A549 (cell line): ENCODE data around the gene PRDM15. TPM values are rescaled to one million over a fixed set of nuclear protein-coding genes. Genes with fewer than 3 reads are reported as not detected.

Experiments
- ATAC-seq, 2 experiments: fragments of 200-7000 bp in 1 of 2; fragments of >200 bp in 1 of 2; cut with Nextera tagmentation in 1 of 2; cut with Tn5 transposase in 1 of 2; 3 replicates each; pipeline versions ENCODE4 v1.8.0 to v1.9.1; 2018 to 2020; ENCODE audit warnings: mild to moderate bottlenecking in 1 of 2, moderate library complexity in 1 of 2
- CTCF ChIA-PET: fragments of 300-600 bp; sonication (Branson Sonifier 250); formaldehyde crosslinking; extraction: SDS; loops from one replicate; lab custom pipeline; 2021; ENCODE audit warnings: antibody characterized with exemption, inconsistent platforms; lab: Yijun Ruan, JAX
- POLR2A ChIA-PET: fragments of 350-600 bp; formaldehyde crosslinking; extraction: SDS; loops from one replicate; lab custom pipeline; 2021; ENCODE audit warnings: antibody characterized with exemption, inconsistent platforms; lab: Yijun Ruan, JAX
- DNase-seq, 2 experiments: peaks; one replicate each; pipeline versions ENCODE4 v3.0.0 to v3.0.0-alpha.2; 2011 to 2016; ENCODE audit warnings: low read depth in 1 of 2, low spot score in 1 of 2
- FAIRE-seq: peaks from 2 replicates; lab custom pipeline; 2011; peaks lifted over from hg19 to GRCh38; lab: Jason Lieb, UNC
- H3K27ac ChIP-seq, 2 experiments: fragments of >200 bp; sonication (Bioruptor Twin); formaldehyde crosslinking; 3 replicates each; pipeline ENCODE4 v1.5.1; 2016 to 2017
- H3K4me1 ChIP-seq: fragments of >200 bp; sonication (Bioruptor Twin); formaldehyde crosslinking; 3 replicates; pipeline ENCODE4 v1.6.1; 2016
- H3K4me2 ChIP-seq: fragments of >200 bp; sonication (Bioruptor Twin); formaldehyde crosslinking; 3 replicates; pipeline ENCODE4 v1.6.1; 2016
- H3K4me3 ChIP-seq: fragments of >200 bp; sonication (Bioruptor Twin); formaldehyde crosslinking; 3 replicates; pipeline ENCODE4 v1.5.1; 2016
- H3K9me3 ChIP-seq: fragments of >200 bp; sonication (Bioruptor Twin); formaldehyde crosslinking; 3 replicates; pipeline ENCODE4 v1.6.1; 2016
- CHD2 ChIP-seq: fragments of 150-350 bp; IDR thresholded peaks from 2 replicates; pipeline ENCODE4 v1.6.1; 2014; ENCODE audit warnings: low read length; ENCODE audit not compliant: partially characterized antibody
- CHD4 ChIP-seq: fragments of 200-600 bp; sonication (generic); IDR thresholded peaks from 2 replicates; pipeline ENCODE4 v1.6.1; 2016; ENCODE audit warnings: antibody characterized with exemption, mild to moderate bottlenecking, borderline replicate concordance
- EHF ChIP-seq: fragments of 250-450 bp; sonication (Bioruptor Pico); IDR thresholded peaks from 2 replicates; pipeline ENCODE4 v1.5.0; 2020; ENCODE audit warnings: mild to moderate bottlenecking
- FOSB ChIP-seq: fragments of 250-450 bp; sonication (Bioruptor Pico); IDR thresholded peaks from 2 replicates; pipeline ENCODE4 v1.5.0; 2020; ENCODE audit warnings: mild to moderate bottlenecking, moderate library complexity
- GATA3 ChIP-seq: IDR thresholded peaks from 2 replicates; pipeline ENCODE4 v1.6.1; 2012; ENCODE audit warnings: borderline replicate concordance
- HOXA7 ChIP-seq: fragments of 250-450 bp; sonication (Bioruptor Pico); IDR thresholded peaks from 2 replicates; pipeline ENCODE4 v1.5.0; 2020; ENCODE audit warnings: mild to moderate bottlenecking, moderate library complexity
- HOXB5 ChIP-seq: fragments of 250-450 bp; sonication (Bioruptor Pico); IDR thresholded peaks from 2 replicates; pipeline ENCODE4 v1.5.0; 2020; ENCODE audit warnings: mild to moderate bottlenecking, moderate library complexity
- JUNB ChIP-seq: fragments of >200 bp; sonication (Bioruptor Twin); formaldehyde crosslinking; IDR thresholded peaks from 2 replicates; pipeline ENCODE4 v1.6.1; 2016
- NFE2L2 ChIP-seq: fragments of 150-350 bp; conservative IDR thresholded peaks from 2 replicates; pipeline ENCODE4 v1.6.1; 2014; ENCODE audit warnings: low read length
- RAD21 ChIP-seq, 2 experiments: fragments of >200 bp in 1 of 2; sonication (Bioruptor Twin) in 1 of 2; formaldehyde crosslinking in 1 of 2; IDR thresholded peaks in 1 of 2; conservative IDR thresholded peaks in 1 of 2; 2 replicates in 1 of 2; 3 replicates in 1 of 2; pipeline ENCODE4 v1.6.1; 2012 to 2018; ENCODE audit warnings: inconsistent platforms in 1 of 2
- SMC3 ChIP-seq: fragments of >200 bp; sonication (Bioruptor Twin); formaldehyde crosslinking; IDR thresholded peaks from 3 replicates; pipeline ENCODE4 v1.6.1; 2018; ENCODE audit warnings: inconsistent platforms
- TFCP2L1 ChIP-seq: fragments of 250-450 bp; sonication (Bioruptor Pico); IDR thresholded peaks from 2 replicates; pipeline ENCODE4 v1.5.0; 2021; ENCODE audit warnings: mild to moderate bottlenecking
- ZC3H11A ChIP-seq: fragments of 450-650 bp; IDR thresholded peaks from 2 replicates; pipeline ENCODE4 v1.6.1; 2014; ENCODE audit warnings: antibody characterized with exemption, mild to moderate bottlenecking
- WGBS: methylation state at CpG from one replicate; pipeline ENCODE4 v1.1.6; 2017; ENCODE audit errors: missing lambda C conversion rate; 5-methylcytosine and 5-hydroxymethylcytosine counted together
- polyA plus RNA-seq, 4 experiments: library from polyadenylated mRNA; depleted of rRNA in 3 of 4; stranded (reverse); fragments of >200 nt; fragmentation: RNase III in 1 of 4; extraction: RNeasy Plus Mini Kit Qiagen cat#74134 plus additional on column Dnase treatment in 1 of 4; gene quantifications; 2 replicates in 3 of 4; 3 replicates in 1 of 4; pipeline ENCODE4 v1.2.3, GENCODE V29; 2011 to 2017
- TF ChIP-seq, protein P1 (sequence below): fragments of 200-600 bp; sonication (generic); IDR thresholded peaks from 2 replicates; pipeline ENCODE4 v1.6.1; 2016; ENCODE audit warnings: antibody characterized with exemption, mild to moderate bottlenecking, moderate library complexity
- TF ChIP-seq, protein P2 (sequence below): fragments of 150-350 bp; IDR thresholded peaks from 2 replicates; pipeline ENCODE4 v1.6.1; 2014; ENCODE audit warnings: low read depth, mild to moderate bottlenecking, low read length
- TF ChIP-seq, protein P3 (sequence below): fragments of >200 bp; sonication (Bioruptor Twin); formaldehyde crosslinking; IDR thresholded peaks from 3 replicates; pipeline ENCODE4 v1.5.1; 2016
- TF ChIP-seq, protein P4 (sequence below): fragments of >200 bp; sonication (Bioruptor Twin); formaldehyde crosslinking; IDR thresholded peaks from 3 replicates; pipeline ENCODE4 v1.6.1; 2016

The PRDM15 gene
- polyA plus RNA-seq, 2 of the 4 experiments (the other 2 are of a cell fraction) = 4.5 to 6.1 TPM

DNA sequence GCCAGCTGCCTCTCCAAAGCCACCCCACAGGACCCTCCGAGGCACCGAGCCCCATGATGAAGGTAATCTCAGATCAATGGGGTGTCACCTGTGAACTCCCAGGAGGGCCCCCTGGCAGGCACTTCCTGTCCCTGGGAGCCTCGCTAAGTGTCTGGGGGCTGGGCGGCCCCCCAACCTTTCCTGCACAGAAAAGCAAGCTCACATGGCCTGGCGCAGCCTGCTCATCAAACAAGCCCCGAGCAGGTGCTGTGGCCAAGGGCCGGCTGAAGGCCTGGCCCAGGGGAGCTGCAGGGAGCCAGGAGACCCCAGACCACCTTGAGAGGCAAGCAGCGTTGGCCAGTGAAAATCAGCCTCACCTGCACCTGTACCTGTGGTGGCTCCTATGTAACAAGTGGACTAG is 115.1 kb downstream of the PRDM15 start (continued):
- no peak for TF ChIP-seq GATA3

DNA sequence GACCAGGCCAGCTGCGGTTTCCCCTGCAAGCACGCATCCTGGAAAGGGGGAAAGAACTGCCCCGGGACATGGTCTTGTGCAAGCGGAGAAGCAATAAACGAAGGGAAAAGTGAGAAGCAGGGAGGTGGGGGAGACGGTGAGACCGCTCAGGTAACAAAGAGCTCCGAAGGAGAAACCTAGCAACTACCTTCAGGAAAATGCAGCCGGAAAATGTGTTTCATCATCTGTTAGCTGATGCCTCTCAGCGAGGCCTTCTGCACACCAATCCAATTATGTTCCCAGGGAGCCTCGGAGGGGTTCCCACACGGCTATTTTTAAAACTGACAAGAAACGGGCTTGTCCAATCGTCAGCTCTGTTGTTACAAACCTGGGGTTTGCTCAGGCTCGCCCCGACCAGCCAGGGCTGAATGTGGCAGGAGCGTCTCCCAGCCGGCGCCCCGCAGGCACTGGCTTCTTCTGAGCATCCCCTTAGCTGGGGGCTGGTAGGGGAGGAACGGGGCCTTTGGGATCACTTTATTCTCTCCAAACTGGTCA is 115.7 kb downstream of the PRDM15 start:
- H3K4me1 ChIP-seq = peaks cover 64% of the 10 kb centered on the region
- POLR2A ChIA-PET = interaction anchor here (1.8 kb wide), 1 partner anchor 85 kb away, joined by 7 read pairs; no protein-coding TSS in a partner anchor

DNA sequence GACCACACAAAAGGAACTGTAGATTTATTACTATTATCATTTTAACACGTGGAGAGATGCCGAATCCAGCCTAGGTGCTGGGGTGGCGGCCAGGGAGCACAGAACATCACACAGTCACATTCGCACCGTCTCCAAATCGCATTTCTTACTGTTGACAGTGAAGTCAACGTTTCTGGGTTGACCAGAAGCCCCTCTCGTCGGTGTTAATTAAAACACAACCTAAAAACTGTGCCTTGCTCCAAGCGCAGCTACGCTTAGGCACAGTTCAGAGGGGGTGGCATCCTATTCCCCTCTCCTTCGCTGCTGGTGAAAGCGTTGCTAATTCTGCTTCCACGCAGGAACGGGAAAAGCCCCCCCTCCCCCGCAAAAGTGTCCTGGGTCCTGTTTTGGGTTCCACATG is 116.4 kb downstream of the PRDM15 start:
- no peak for FAIRE-seq
- no peak for ATAC-seq
- no peak for DNase-seq
- Histone ChIP-seq H3K9me3 (no peaks in the 10 kb centered on the region), H3K4me1 (peaks cover 65% of the 10 kb centered on the region), H3K4me3 (no peak overlapping the region), H3K4me2 (peak overlapping the region; percentile 99), H3K27ac (peak overlapping the region; percentile 88 to 92)
- no peak for TF ChIP-seq NFE2L2
- TF ChIP-seq HOXB5 (CRISPR knock-in tag) = no peak
- TF ChIP-seq SMC3 = no peak
- TF ChIP-seq, protein P1, sequence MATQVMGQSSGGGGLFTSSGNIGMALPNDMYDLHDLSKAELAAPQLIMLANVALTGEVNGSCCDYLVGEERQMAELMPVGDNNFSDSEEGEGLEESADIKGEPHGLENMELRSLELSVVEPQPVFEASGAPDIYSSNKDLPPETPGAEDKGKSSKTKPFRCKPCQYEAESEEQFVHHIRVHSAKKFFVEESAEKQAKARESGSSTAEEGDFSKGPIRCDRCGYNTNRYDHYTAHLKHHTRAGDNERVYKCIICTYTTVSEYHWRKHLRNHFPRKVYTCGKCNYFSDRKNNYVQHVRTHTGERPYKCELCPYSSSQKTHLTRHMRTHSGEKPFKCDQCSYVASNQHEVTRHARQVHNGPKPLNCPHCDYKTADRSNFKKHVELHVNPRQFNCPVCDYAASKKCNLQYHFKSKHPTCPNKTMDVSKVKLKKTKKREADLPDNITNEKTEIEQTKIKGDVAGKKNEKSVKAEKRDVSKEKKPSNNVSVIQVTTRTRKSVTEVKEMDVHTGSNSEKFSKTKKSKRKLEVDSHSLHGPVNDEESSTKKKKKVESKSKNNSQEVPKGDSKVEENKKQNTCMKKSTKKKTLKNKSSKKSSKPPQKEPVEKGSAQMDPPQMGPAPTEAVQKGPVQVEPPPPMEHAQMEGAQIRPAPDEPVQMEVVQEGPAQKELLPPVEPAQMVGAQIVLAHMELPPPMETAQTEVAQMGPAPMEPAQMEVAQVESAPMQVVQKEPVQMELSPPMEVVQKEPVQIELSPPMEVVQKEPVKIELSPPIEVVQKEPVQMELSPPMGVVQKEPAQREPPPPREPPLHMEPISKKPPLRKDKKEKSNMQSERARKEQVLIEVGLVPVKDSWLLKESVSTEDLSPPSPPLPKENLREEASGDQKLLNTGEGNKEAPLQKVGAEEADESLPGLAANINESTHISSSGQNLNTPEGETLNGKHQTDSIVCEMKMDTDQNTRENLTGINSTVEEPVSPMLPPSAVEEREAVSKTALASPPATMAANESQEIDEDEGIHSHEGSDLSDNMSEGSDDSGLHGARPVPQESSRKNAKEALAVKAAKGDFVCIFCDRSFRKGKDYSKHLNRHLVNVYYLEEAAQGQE = no peak
- no peak for TF ChIP-seq TFCP2L1 (CRISPR knock-in tag)
- TF ChIP-seq, protein P2, sequence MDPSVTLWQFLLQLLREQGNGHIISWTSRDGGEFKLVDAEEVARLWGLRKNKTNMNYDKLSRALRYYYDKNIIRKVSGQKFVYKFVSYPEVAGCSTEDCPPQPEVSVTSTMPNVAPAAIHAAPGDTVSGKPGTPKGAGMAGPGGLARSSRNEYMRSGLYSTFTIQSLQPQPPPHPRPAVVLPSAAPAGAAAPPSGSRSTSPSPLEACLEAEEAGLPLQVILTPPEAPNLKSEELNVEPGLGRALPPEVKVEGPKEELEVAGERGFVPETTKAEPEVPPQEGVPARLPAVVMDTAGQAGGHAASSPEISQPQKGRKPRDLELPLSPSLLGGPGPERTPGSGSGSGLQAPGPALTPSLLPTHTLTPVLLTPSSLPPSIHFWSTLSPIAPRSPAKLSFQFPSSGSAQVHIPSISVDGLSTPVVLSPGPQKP = no peak
- TF ChIP-seq HOXA7 (CRISPR knock-in tag) = no peak
- TF ChIP-seq EHF (CRISPR knock-in tag) = no peak
- TF ChIP-seq, protein P3, sequence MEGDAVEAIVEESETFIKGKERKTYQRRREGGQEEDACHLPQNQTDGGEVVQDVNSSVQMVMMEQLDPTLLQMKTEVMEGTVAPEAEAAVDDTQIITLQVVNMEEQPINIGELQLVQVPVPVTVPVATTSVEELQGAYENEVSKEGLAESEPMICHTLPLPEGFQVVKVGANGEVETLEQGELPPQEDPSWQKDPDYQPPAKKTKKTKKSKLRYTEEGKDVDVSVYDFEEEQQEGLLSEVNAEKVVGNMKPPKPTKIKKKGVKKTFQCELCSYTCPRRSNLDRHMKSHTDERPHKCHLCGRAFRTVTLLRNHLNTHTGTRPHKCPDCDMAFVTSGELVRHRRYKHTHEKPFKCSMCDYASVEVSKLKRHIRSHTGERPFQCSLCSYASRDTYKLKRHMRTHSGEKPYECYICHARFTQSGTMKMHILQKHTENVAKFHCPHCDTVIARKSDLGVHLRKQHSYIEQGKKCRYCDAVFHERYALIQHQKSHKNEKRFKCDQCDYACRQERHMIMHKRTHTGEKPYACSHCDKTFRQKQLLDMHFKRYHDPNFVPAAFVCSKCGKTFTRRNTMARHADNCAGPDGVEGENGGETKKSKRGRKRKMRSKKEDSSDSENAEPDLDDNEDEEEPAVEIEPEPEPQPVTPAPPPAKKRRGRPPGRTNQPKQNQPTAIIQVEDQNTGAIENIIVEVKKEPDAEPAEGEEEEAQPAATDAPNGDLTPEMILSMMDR = no peak
- TF ChIP-seq JUNB = no peak
- 88% methylated on average over 16 of the region's 16 CpGs for WGBS
- POLR2A ChIA-PET = interaction anchor here (2.3 kb wide), 1 partner anchor 84 kb away, joined by 16 read pairs; no protein-coding TSS in a partner anchor
- CTCF ChIA-PET = interaction anchor here (1.6 to 14.3 kb wide), 2 partner anchors 16 to 149 kb away, joined by 4 to 172 read pairs; no protein-coding TSS in a partner anchor

More for the DNA sequence above, 115.7 kb downstream of the PRDM15 start:
- CTCF ChIA-PET = interaction anchor here (1.6 to 14.3 kb wide), 2 partner anchors 15 to 150 kb away, joined by 4 to 172 read pairs; no protein-coding TSS in a partner anchor
- 78% methylated on average over 15 of the region's 21 CpGs for WGBS
- H3K4me2 ChIP-seq = peak overlapping the region; percentile 99
- no peak for ATAC-seq
- DNase-seq = no peak
- peak overlapping the region; percentile 88 to 92 for H3K27ac ChIP-seq
- H3K4me3 ChIP-seq = no peak overlapping the region
- H3K9me3 ChIP-seq = no peaks in the 10 kb centered on the region
- TF ChIP-seq RAD21 (conservative IDR thresholded peaks at IDR 0.05 in 1 of 2, IDR thresholded peaks at IDR 0.05 in 1 of 2) (no peak), FOSB (CRISPR knock-in tag) (no peak), ZC3H11A (no peak), CHD2 (no peak), CHD4 (no peak)
- TF ChIP-seq, protein P4, sequence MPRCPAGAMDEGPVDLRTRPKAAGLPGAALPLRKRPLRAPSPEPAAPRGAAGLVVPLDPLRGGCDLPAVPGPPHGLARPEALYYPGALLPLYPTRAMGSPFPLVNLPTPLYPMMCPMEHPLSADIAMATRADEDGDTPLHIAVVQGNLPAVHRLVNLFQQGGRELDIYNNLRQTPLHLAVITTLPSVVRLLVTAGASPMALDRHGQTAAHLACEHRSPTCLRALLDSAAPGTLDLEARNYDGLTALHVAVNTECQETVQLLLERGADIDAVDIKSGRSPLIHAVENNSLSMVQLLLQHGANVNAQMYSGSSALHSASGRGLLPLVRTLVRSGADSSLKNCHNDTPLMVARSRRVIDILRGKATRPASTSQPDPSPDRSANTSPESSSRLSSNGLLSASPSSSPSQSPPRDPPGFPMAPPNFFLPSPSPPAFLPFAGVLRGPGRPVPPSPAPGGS = no peak
- FAIRE-seq = no peak
